H1 (cell line): Measurements from ENCODE around the gene PLIN4. TPM values are rescaled to one million over a fixed set of nuclear protein-coding genes. Genes with fewer than 3 reads are reported as not detected.
"Not testable (repeated sequence)": the region's sequence is repeated elsewhere in the genome, so short reads cannot be mapped to it uniquely, and the experiment has no call there.

Experiments used
- CTCF ChIA-PET: fragments of 300-600 bp; sonication (Branson Sonifier 250); formaldehyde crosslinking; loops from one replicate; lab custom pipeline; 2021; ENCODE audit not compliant: partially characterized antibody; lab: Charles Lee
- POLR2A ChIA-PET: fragments of 300-600 bp; sonication (Branson Sonifier 250); formaldehyde crosslinking; loops from one replicate; lab custom pipeline; 2021; ENCODE audit warnings: inconsistent platforms; ENCODE audit not compliant: partially characterized antibody; lab: Charles Lee
- DNase-seq, 2 experiments: peaks; one replicate each; pipeline versions ENCODE4 v3.0.0 to v3.0.0-alpha.2; 2010 to 2022; ENCODE audit warnings: low spot score in 2 of 2, low read depth in 1 of 2, mixed read lengths in 1 of 2
- FAIRE-seq: peaks from 2 replicates; lab custom pipeline; 2011; peaks lifted over from hg19 to GRCh38; lab: Jason Lieb, UNC
- H2AFZ ChIP-seq: 2 replicates; pipeline ENCODE4 v1.8.1; 2012; ENCODE audit warnings: low read length, inconsistent platforms
- H2AK5ac ChIP-seq: 2 replicates; pipeline ENCODE4 v1.6.1; 2013; ENCODE audit warnings: low read depth, low read length
- H2BK120ac ChIP-seq: replicated peaks from 2 replicates; pipeline ENCODE3; 2013; ENCODE audit warnings: low read depth, low read length, inconsistent platforms
- H2BK12ac ChIP-seq: 2 replicates; pipeline ENCODE4 v1.6.1; 2013; ENCODE audit warnings: low read depth, low read length
- H2BK15ac ChIP-seq: 2 replicates; pipeline ENCODE4 v1.6.1; 2013; ENCODE audit warnings: low read length
- H2BK20ac ChIP-seq: 2 replicates; pipeline ENCODE4 v1.6.1; 2013; ENCODE audit warnings: low read length
- H2BK5ac ChIP-seq: 2 replicates; pipeline ENCODE4 v1.6.1; 2013; ENCODE audit warnings: low read depth, low read length
- H3K14ac ChIP-seq: 2 replicates; pipeline ENCODE4 v1.6.1; 2013; ENCODE audit warnings: inconsistent platforms; ENCODE audit not compliant: insufficient read length
- H3K18ac ChIP-seq: 2 replicates; pipeline ENCODE4 v1.6.1; 2013; ENCODE audit warnings: low read length; ENCODE audit errors: extremely low read depth
- H3K23ac ChIP-seq: 2 replicates; pipeline ENCODE4 v1.6.1; 2013; ENCODE audit warnings: inconsistent platforms; ENCODE audit not compliant: insufficient read length
- H3K23me2 ChIP-seq: 2 replicates; pipeline ENCODE4 v1.6.1; 2013; ENCODE audit warnings: low read depth, low read length
- H3K27ac ChIP-seq: 2 replicates; pipeline ENCODE4 v1.6.1; 2011; ENCODE audit warnings: low read depth, low read length, inconsistent platforms
- H3K27me3 ChIP-seq, 4 experiments: replicated peaks in 1 of 4; 1 replicate in 1 of 4; 2 replicates in 3 of 4; pipeline versions ENCODE4 v1.6.1 to v1.8.1; 2011 to 2013; ENCODE audit warnings: low read length in 3 of 4, mild to moderate bottlenecking in 3 of 4, inconsistent platforms in 2 of 4, mixed read lengths in 2 of 4, moderate library complexity in 1 of 4; ENCODE audit not compliant: control insufficient read depth in 3 of 4, insufficient read depth in 3 of 4; ENCODE audit errors: extremely low read depth in 1 of 4
- H3K36me3 ChIP-seq, 4 experiments: 2 replicates each; pipeline versions ENCODE4 v1.6.1 to v1.8.1; 2011 to 2013; ENCODE audit warnings: mild to moderate bottlenecking in 4 of 4, low read length in 3 of 4, moderate library complexity in 2 of 4, control low read depth in 1 of 4, inconsistent platforms in 1 of 4; ENCODE audit not compliant: insufficient read depth in 4 of 4, control insufficient read depth in 2 of 4
- H3K4ac ChIP-seq: replicated peaks from 2 replicates; pipeline ENCODE3; 2013; ENCODE audit warnings: low read length, low read depth, mixed read lengths, inconsistent platforms; ENCODE audit not compliant: insufficient read length
- H3K4me1 ChIP-seq, 4 experiments: replicated peaks in 1 of 4; 1 replicate in 1 of 4; 2 replicates in 3 of 4; pipeline versions ENCODE4 v1.6.1 to v1.8.1; 2011 to 2013; ENCODE audit warnings: low read length in 3 of 4, inconsistent platforms in 2 of 4, mixed read lengths in 1 of 4; ENCODE audit not compliant: insufficient read depth in 4 of 4, control insufficient read depth in 3 of 4
- H3K4me2 ChIP-seq, 2 experiments: 2 replicates each; pipeline versions ENCODE4 v1.6.1 to v1.8.1; 2011 to 2013; ENCODE audit warnings: low read depth in 2 of 2, low read length in 2 of 2, control low read depth in 1 of 2, inconsistent platforms in 1 of 2, mild to moderate bottlenecking in 1 of 2; ENCODE audit not compliant: insufficient read depth in 1 of 2
- H3K4me3 ChIP-seq, 4 experiments: fragments of 200-600, 300-600 bp in 1 of 4; sonication (generic), shearing (Covaris generic), sonication (Bioruptor Twin) in 1 of 4; 2 replicates each; pipeline versions ENCODE4 v1.5.1 to v1.8.1; 2011 to 2016; ENCODE audit warnings: low read length in 4 of 4, low read depth in 3 of 4, control low read depth in 2 of 4, inconsistent platforms in 2 of 4, mild to moderate bottlenecking in 2 of 4, mixed read lengths in 1 of 4, moderate library complexity in 1 of 4; ENCODE audit not compliant: insufficient read depth in 2 of 4; ENCODE audit errors: extremely low read depth in 1 of 4
- H3K56ac ChIP-seq: replicated peaks from 2 replicates; pipeline ENCODE3; 2013; ENCODE audit warnings: low read depth, mild to moderate bottlenecking, mixed read lengths, low read length, inconsistent platforms; ENCODE audit not compliant: insufficient read length
- H3K79me1 ChIP-seq: 2 replicates; pipeline ENCODE4 v1.6.1; 2013; ENCODE audit warnings: low read depth, low read length, control low read depth
- H3K79me2 ChIP-seq, 2 experiments: 2 replicates each; pipeline versions ENCODE4 v1.6.1 to v1.8.1; 2012 to 2013; ENCODE audit warnings: low read length in 2 of 2, mild to moderate bottlenecking in 2 of 2, inconsistent platforms in 1 of 2; ENCODE audit not compliant: insufficient read depth in 2 of 2, control insufficient read depth in 1 of 2
- H3K9ac ChIP-seq, 4 experiments: replicated peaks in 1 of 4; 1 replicate in 1 of 4; 2 replicates in 3 of 4; pipeline versions ENCODE4 v1.6.1 to v1.8.1; 2011 to 2013; ENCODE audit warnings: low read depth in 3 of 4, low read length in 3 of 4, control low read depth in 2 of 4, mild to moderate bottlenecking in 2 of 4, moderate library complexity in 2 of 4, inconsistent platforms in 1 of 4; ENCODE audit errors: extremely low read depth in 1 of 4
- H3K9me3 ChIP-seq, 2 experiments: 2 replicates each; pipeline versions ENCODE4 v1.6.1 to v1.8.1; 2012 to 2013; ENCODE audit warnings: mild to moderate bottlenecking in 2 of 2, moderate library complexity in 2 of 2, control low read depth in 1 of 2, inconsistent platforms in 1 of 2, low read depth in 1 of 2, low read length in 1 of 2, mixed read lengths in 1 of 2; ENCODE audit not compliant: insufficient read depth in 2 of 2
- H4K20me1 ChIP-seq, 2 experiments: replicated peaks in 1 of 2; 2 replicates each; pipeline versions ENCODE3 to v1.8.1; 2011 to 2013; ENCODE audit warnings: inconsistent platforms in 2 of 2, low read length in 2 of 2, mild to moderate bottlenecking in 1 of 2; ENCODE audit not compliant: insufficient read depth in 2 of 2, control insufficient read depth in 1 of 2
- H4K5ac ChIP-seq: 2 replicates; pipeline ENCODE4 v1.6.1; 2013; ENCODE audit warnings: low read length, low read depth, mixed read lengths, inconsistent platforms; ENCODE audit not compliant: insufficient read length
- H4K8ac ChIP-seq: 2 replicates; pipeline ENCODE4 v1.8.0; 2013; ENCODE audit warnings: mild to moderate bottlenecking, moderate library complexity, low read length, inconsistent platforms; ENCODE audit not compliant: insufficient read depth; ENCODE audit errors: extremely low read depth
- H4K91ac ChIP-seq: replicated peaks from 2 replicates; pipeline ENCODE3; 2013; ENCODE audit warnings: low read length, mixed read lengths, inconsistent platforms; ENCODE audit not compliant: insufficient read length
- WGBS, 2 experiments: shearing (Covaris generic) in 1 of 2; methylation state at CpG; one replicate each; pipeline versions ENCODE4 v1.1.6 to v1.1.7; 2013 to 2015; ENCODE audit warnings: low lambda C conversion rate in 2 of 2, mixed read lengths in 2 of 2, inconsistent platforms in 1 of 2, low coverage in 1 of 2, missing lambda C conversion rate in 1 of 2; ENCODE audit not compliant: insufficient replicate concordance in 2 of 2, insufficient coverage in 1 of 2, insufficient read length in 1 of 2; ENCODE audit errors: extremely low coverage in 1 of 2, missing lambda C conversion rate in 1 of 2; 5-methylcytosine and 5-hydroxymethylcytosine counted together
- polyA plus RNA-seq, 7 experiments: library from polyadenylated mRNA; depleted of rRNA in 3 of 7; stranded (reverse) in 5 of 7; unstranded in 2 of 7; fragments of >200 nt in 5 of 7; fragments of 200-250 nt in 2 of 7; gene quantifications; 1 replicate in 5 of 7; 2 replicates in 1 of 7; 4 replicates in 1 of 7; pipeline versions ENCODE4 v1.2.1 to v1.2.3, GENCODE V29; 2011 to 2013; ENCODE audit warnings: missing spikeins in 2 of 7, mixed read lengths in 2 of 7
- total RNA-seq: library from RNA; stranded (reverse); fragmentation: NEBNext Ultra II Directional; extraction: Animal tissue kit (Norgen Biotek cat#: 25700); gene quantifications from 2 replicates; pipeline ENCODE4 v1.2.1, GENCODE V29; 2021

The PLIN4 gene
- total and polyA plus RNA-seq, 2 of the 8 experiments (the other 6 are each of a cell fraction or from before 2014, with no cell fraction given), result 0.35 to 0.45 TPM

- 97% methylated on average over 11 of the region's 12 CpGs; no CpG with 5 or more reads in 1 of the 2 experiments for WGBS, 2 experiments
- DNase-seq, H3K4me2 ChIP-seq, H2BK5ac ChIP-seq, H3K36me3 ChIP-seq, H4K8ac ChIP-seq, H3K9ac ChIP-seq, H3K56ac ChIP-seq, H3K23me2 ChIP-seq, H3K4me1 ChIP-seq, H3K4me3 ChIP-seq, H3K9me3 ChIP-seq, H3K14ac ChIP-seq, H3K4ac ChIP-seq, H3K18ac ChIP-seq, H4K91ac ChIP-seq, H3K23ac ChIP-seq, H4K20me1 ChIP-seq, H2BK15ac ChIP-seq, H3K27me3 ChIP-seq, H3K79me1 ChIP-seq, H3K27ac ChIP-seq, H2BK120ac ChIP-seq, FAIRE-seq, H4K5ac ChIP-seq, H2BK20ac ChIP-seq, H2AFZ ChIP-seq, H2AK5ac ChIP-seq, H3K79me2 ChIP-seq, H2BK12ac ChIP-seq: not testable (repeated sequence)
- ChIA-PET POLR2A (interaction anchor here (0.5 kb wide), 1 partner anchor 104 kb away, joined by 3 read pairs; no protein-coding TSS in a partner anchor), CTCF (interaction anchor here (0.7 to 11.6 kb wide), 7 partner anchors 8 to 107 kb away, joined by 3 to 174 read pairs (median 4); no protein-coding TSS in a partner anchor)
Measured at GRCh38 chr19:4541806-4542145, 23.5 kb upstream of the PLIN4 start.
